H9 (cell line): ENCODE results near the gene PLD4. TPM values are rescaled to one million over a fixed set of nuclear protein-coding genes. Genes with fewer than 3 reads are reported as not detected.
A peak's percentile ranks its signal among the peaks of the same experiment; 100 is the strongest.

ENCODE experiments used
- DNase-seq: peaks from one replicate; pipeline ENCODE4 v3.0.0-alpha.2; 2017
- H2AFZ ChIP-seq: one replicate; pipeline ENCODE4 v1.6.1; 2013; ENCODE audit warnings: mild to moderate bottlenecking, low read length, control low read depth, moderate library complexity
- H2AK5ac ChIP-seq: 2 replicates; pipeline ENCODE4 v1.6.1; 2013; ENCODE audit warnings: low read length, control low read depth, mixed read lengths; ENCODE audit not compliant: insufficient read length
- H2BK120ac ChIP-seq: one replicate; pipeline ENCODE4 v1.6.1; 2013; ENCODE audit warnings: low read depth, mild to moderate bottlenecking, low read length, control low read depth, inconsistent platforms; ENCODE audit not compliant: poor library complexity, severe bottlenecking
- H2BK12ac ChIP-seq: 2 replicates; pipeline ENCODE4 v1.6.1; 2013; ENCODE audit warnings: low read length, control low read depth, mixed read lengths, low read depth; ENCODE audit not compliant: insufficient read length
- H2BK15ac ChIP-seq: 2 replicates; pipeline ENCODE4 v1.6.1; 2013; ENCODE audit warnings: low read depth, low read length, control low read depth
- H2BK20ac ChIP-seq: one replicate; pipeline ENCODE4 v1.6.1; 2013; ENCODE audit warnings: low read depth, mild to moderate bottlenecking, low read length, control low read depth, inconsistent platforms; ENCODE audit not compliant: poor library complexity, severe bottlenecking
- H2BK5ac ChIP-seq: 2 replicates; pipeline ENCODE4 v1.6.1; 2013; ENCODE audit warnings: low read length, control low read depth, mixed read lengths; ENCODE audit not compliant: insufficient read length
- H3K14ac ChIP-seq: 2 replicates; pipeline ENCODE4 v1.6.1; 2013; ENCODE audit warnings: low read length, control low read depth; ENCODE audit not compliant: insufficient read depth
- H3K18ac ChIP-seq: 2 replicates; pipeline ENCODE4 v1.6.1; 2013; ENCODE audit warnings: low read depth, mild to moderate bottlenecking, mixed read lengths, low read length, control low read depth; ENCODE audit not compliant: insufficient read length
- H3K23ac ChIP-seq: 2 replicates; pipeline ENCODE4 v1.6.1; 2013; ENCODE audit warnings: low read length, control low read depth, mixed read lengths, low read depth; ENCODE audit not compliant: insufficient read length
- H3K23me2 ChIP-seq: 2 replicates; pipeline ENCODE4 v1.6.1; 2013; ENCODE audit warnings: low read depth, mild to moderate bottlenecking, mixed read lengths, low read length, control low read depth; ENCODE audit not compliant: insufficient read length, poor library complexity, severe bottlenecking
- H3K27ac ChIP-seq: 2 replicates; pipeline ENCODE4 v1.5.1; 2013; ENCODE audit warnings: low read length, control low read depth, mixed read lengths, low read depth; ENCODE audit not compliant: insufficient read length
- H3K27me3 ChIP-seq: 2 replicates; pipeline ENCODE4 v1.6.1; 2013; ENCODE audit warnings: low read length, control low read depth, inconsistent platforms; ENCODE audit not compliant: insufficient read depth
- H3K4ac ChIP-seq: 2 replicates; pipeline ENCODE4 v1.6.1; 2013; ENCODE audit warnings: low read depth, mild to moderate bottlenecking, control low read depth, inconsistent platforms, low read length, moderate library complexity
- H3K4me1 ChIP-seq: 2 replicates; pipeline ENCODE4 v1.6.1; 2013; ENCODE audit warnings: low read length, control low read depth, inconsistent platforms; ENCODE audit not compliant: insufficient read depth
- H3K4me2 ChIP-seq: 2 replicates; pipeline ENCODE4 v1.6.1; 2013; ENCODE audit warnings: low read length, control low read depth, mixed read lengths; ENCODE audit not compliant: insufficient read length, insufficient read depth
- H3K56ac ChIP-seq: 2 replicates; pipeline ENCODE4 v1.6.1; 2013; ENCODE audit warnings: low read depth, mild to moderate bottlenecking, mixed read lengths, low read length, control low read depth; ENCODE audit not compliant: insufficient read length
- H3K79me1 ChIP-seq: 2 replicates; pipeline ENCODE4 v1.6.1; 2013; ENCODE audit warnings: low read depth, mild to moderate bottlenecking, moderate library complexity, low read length, control low read depth, inconsistent platforms; ENCODE audit not compliant: insufficient read depth, poor library complexity, severe bottlenecking
- H3K79me2 ChIP-seq: 2 replicates; pipeline ENCODE4 v1.6.1; 2013; ENCODE audit warnings: low read length, control low read depth, inconsistent platforms; ENCODE audit not compliant: insufficient read depth
- H3K9ac ChIP-seq: 2 replicates; pipeline ENCODE4 v1.6.1; 2013; ENCODE audit warnings: low read length, control low read depth, mixed read lengths; ENCODE audit not compliant: insufficient read length; ENCODE audit errors: extremely low read depth
- H3K9me3 ChIP-seq: one replicate; pipeline ENCODE4 v1.6.1; 2013; ENCODE audit warnings: low read depth, low read length, inconsistent platforms; ENCODE audit not compliant: control insufficient read depth
- H3T11ph ChIP-seq: one replicate; pipeline ENCODE4 v1.6.1; 2013; ENCODE audit warnings: mild to moderate bottlenecking, low read length, control low read depth, inconsistent platforms
- H4K20me1 ChIP-seq: one replicate; pipeline ENCODE4 v1.6.1; 2013; ENCODE audit not compliant: control insufficient read depth, insufficient read length, insufficient read depth
- H4K5ac ChIP-seq: 2 replicates; pipeline ENCODE4 v1.6.1; 2013; ENCODE audit warnings: low read depth, mild to moderate bottlenecking, mixed read lengths, low read length, control low read depth; ENCODE audit not compliant: insufficient read length
- H4K8ac ChIP-seq: replicated peaks from 2 replicates; pipeline ENCODE4 v1.6.1; 2013; ENCODE audit warnings: low read length, control low read depth, mixed read lengths, low read depth; ENCODE audit not compliant: insufficient read length
- H4K91ac ChIP-seq: 2 replicates; pipeline ENCODE4 v1.6.1; 2013; ENCODE audit warnings: low read depth, mild to moderate bottlenecking, moderate library complexity, mixed read lengths, low read length, control low read depth; ENCODE audit not compliant: insufficient read length
- H3K27ac Mint-ChIP-seq, 3 experiments: 2 replicates in 2 of 3; 3 replicates in 1 of 3; pipeline ENCODE4 v1.8.0; 2020 to 2021; ENCODE audit warnings: mixed read lengths in 3 of 3, mild to moderate bottlenecking in 1 of 3, moderate library complexity in 1 of 3
- H3K27me3 Mint-ChIP-seq: 2 replicates; pipeline ENCODE4 v1.8.0; 2021; ENCODE audit warnings: low read depth, mild to moderate bottlenecking, moderate library complexity, mixed read lengths
- H3K36me3 Mint-ChIP-seq, 3 experiments: 2 replicates in 2 of 3; 3 replicates in 1 of 3; pipeline ENCODE4 v1.8.0; 2020 to 2021; ENCODE audit warnings: low read depth in 3 of 3, mixed read lengths in 3 of 3; ENCODE audit not compliant: insufficient read depth in 1 of 3
- H3K4me1 Mint-ChIP-seq, 2 experiments: 2 replicates each; pipeline ENCODE4 v1.8.0; 2020; ENCODE audit warnings: mixed read lengths in 2 of 2
- H3K4me3 Mint-ChIP-seq, 2 experiments: 2 replicates in 1 of 2; 3 replicates in 1 of 2; pipeline ENCODE4 v1.8.0; 2020 to 2021; ENCODE audit warnings: mild to moderate bottlenecking in 2 of 2, mixed read lengths in 2 of 2, moderate library complexity in 1 of 2
- H3K9me3 Mint-ChIP-seq, 2 experiments: 2 replicates in 1 of 2; 3 replicates in 1 of 2; pipeline ENCODE4 v1.8.0; 2020; ENCODE audit warnings: mild to moderate bottlenecking in 2 of 2, mixed read lengths in 2 of 2, moderate library complexity in 1 of 2
- WGBS: extraction: QIAGEN DNeasy Blood & Tissue Kit; methylation state at CpG from one replicate; pipeline ENCODE4 v1.1.7; 2013; ENCODE audit warnings: missing lambda C conversion rate, low lambda C conversion rate, mixed read lengths; ENCODE audit not compliant: insufficient read length; ENCODE audit errors: extremely low coverage; 5-methylcytosine and 5-hydroxymethylcytosine counted together
- total RNA-seq: library from RNA; stranded (reverse); gene quantifications from 2 replicates; pipeline ENCODE4 v1.2.1, GENCODE V29; 2021
- TF ChIP-seq, protein P1 (sequence below): fragments of 200-600 bp; sonication (generic); conservative IDR thresholded peaks from 3 replicates; pipeline ENCODE4 v1.8.0; 2021; ENCODE audit warnings: antibody characterized with exemption, mild to moderate bottlenecking

Gene PLD4
- total RNA-seq, 1 experiment from 2014 or later: not detected

DNA sequence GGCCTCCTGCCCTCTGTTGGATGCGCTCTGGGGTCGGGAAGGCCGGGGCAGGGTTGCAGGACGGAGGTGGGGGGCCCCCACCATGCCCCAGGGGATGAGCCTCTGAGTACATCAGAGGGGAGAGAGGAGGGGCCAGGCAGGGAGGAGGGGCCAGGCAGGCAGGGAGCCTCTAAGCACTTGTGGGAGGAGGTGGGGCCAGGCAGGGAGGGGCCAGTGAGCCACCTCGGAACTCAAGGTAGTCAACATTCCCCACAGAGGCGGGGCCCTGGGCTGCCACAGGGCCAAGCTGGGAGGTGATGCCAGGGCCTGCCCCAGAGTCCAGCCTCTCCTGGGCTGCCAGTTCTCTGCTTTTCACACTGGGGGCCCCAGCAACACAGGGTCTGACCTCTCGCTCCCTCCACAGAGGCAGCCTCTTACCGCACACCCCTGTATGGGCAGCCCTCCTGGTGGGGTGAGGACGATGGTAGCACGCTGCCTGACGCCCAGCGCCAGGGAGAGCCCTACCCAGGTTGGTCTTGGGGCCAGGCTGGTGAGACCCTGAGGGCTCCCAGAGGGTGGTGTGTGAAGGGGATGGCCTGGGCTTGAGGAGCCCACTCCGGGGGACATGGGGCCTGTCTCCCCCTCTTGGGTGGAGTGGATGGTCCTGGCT lies 42.2 kb upstream of the PLD4 start:
- no CpG with 5 or more reads among the region's 13 CpGs for WGBS
- Histone ChIP-seq H2BK15ac (no peak overlapping the region), H3K27me3 (no peaks in the 10 kb centered on the region), H3K4me1 (no peaks in the 10 kb centered on the region), H3K79me2 (no peaks in the 10 kb centered on the region), H4K5ac (no peak overlapping the region), H2AFZ (no peak overlapping the region), H2BK12ac (no peak overlapping the region), H3K14ac (no peak overlapping the region; the same call in 1 of the 2 replicates), H3K23me2 (no peaks in the 10 kb centered on the region), H2AK5ac (no peak overlapping the region), H2BK5ac (no peak overlapping the region), H3K18ac (no peak overlapping the region), H2BK120ac (no peak overlapping the region), H3K23ac (no peak overlapping the region), H3K27ac (no peak overlapping the region), H4K8ac (no peak overlapping the region), H4K20me1 (no peaks in the 10 kb centered on the region), H3T11ph (no peak overlapping the region), H4K91ac (no peak overlapping the region), H3K79me1 (no peaks in the 10 kb centered on the region), H3K56ac (no peak overlapping the region), H3K9me3 (no peaks in the 10 kb centered on the region), H3K4me2 (no peak overlapping the region), H2BK20ac (no peak overlapping the region), H3K9ac (no peak overlapping the region), H3K4ac (no peak overlapping the region)
- Mint-ChIP-seq H3K36me3 (peaks cover 4 to 18% (median 15%) of the 10 kb centered on the region in 3 experiments; a peak in 6 of 7 replicates), H3K27ac (no peak overlapping the region), H3K27me3 (no peaks in the 10 kb centered on the region), H3K9me3 (no peaks in the 10 kb centered on the region), H3K4me1 (peaks cover 0 to 5% of the 10 kb centered on the region in 2 experiments; a peak in 1 of 4 replicates), H3K4me3 (no peak overlapping the region)
- TF ChIP-seq, protein P1, sequence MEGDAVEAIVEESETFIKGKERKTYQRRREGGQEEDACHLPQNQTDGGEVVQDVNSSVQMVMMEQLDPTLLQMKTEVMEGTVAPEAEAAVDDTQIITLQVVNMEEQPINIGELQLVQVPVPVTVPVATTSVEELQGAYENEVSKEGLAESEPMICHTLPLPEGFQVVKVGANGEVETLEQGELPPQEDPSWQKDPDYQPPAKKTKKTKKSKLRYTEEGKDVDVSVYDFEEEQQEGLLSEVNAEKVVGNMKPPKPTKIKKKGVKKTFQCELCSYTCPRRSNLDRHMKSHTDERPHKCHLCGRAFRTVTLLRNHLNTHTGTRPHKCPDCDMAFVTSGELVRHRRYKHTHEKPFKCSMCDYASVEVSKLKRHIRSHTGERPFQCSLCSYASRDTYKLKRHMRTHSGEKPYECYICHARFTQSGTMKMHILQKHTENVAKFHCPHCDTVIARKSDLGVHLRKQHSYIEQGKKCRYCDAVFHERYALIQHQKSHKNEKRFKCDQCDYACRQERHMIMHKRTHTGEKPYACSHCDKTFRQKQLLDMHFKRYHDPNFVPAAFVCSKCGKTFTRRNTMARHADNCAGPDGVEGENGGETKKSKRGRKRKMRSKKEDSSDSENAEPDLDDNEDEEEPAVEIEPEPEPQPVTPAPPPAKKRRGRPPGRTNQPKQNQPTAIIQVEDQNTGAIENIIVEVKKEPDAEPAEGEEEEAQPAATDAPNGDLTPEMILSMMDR: no peak
- peak; percentile 96 for DNase-seq
